Upper lobe of left lung (tissue), 4 donors: ENCODE data around the gene PLCH2.

Source experiments
- EP300 ChIP-seq, 4 donors: sonication (generic); formaldehyde crosslinking; IDR thresholded peaks; one replicate each; pipeline ENCODE4 v1.5.1; 2017; ENCODE audit warnings: antibody characterized with exemption in 4 of 4, control low read depth in 2 of 4
- POLR2A ChIP-seq, 4 donors: fragments of 450-650 bp; IDR thresholded peaks; one replicate each; pipeline ENCODE4 v1.5.1; 2016 to 2017; ENCODE audit warnings: antibody characterized with exemption in 4 of 4, mild to moderate bottlenecking in 2 of 4
- POLR2AphosphoS5 ChIP-seq, 2 donors: sonication (generic); formaldehyde crosslinking; IDR thresholded peaks; one replicate each; pipeline ENCODE4 v1.5.1; 2017; ENCODE audit warnings: antibody characterized with exemption in 2 of 2
- TF ChIP-seq, protein P1 (sequence below), 6 experiments: fragments of 450-650 bp in 4 of 6; fragments of 200-600 bp in 2 of 6; sonication (generic) in 2 of 6; IDR thresholded peaks; one replicate each; pipeline ENCODE4 v1.5.1; 2016 to 2019; ENCODE audit warnings: antibody characterized with exemption in 6 of 6

DNA sequence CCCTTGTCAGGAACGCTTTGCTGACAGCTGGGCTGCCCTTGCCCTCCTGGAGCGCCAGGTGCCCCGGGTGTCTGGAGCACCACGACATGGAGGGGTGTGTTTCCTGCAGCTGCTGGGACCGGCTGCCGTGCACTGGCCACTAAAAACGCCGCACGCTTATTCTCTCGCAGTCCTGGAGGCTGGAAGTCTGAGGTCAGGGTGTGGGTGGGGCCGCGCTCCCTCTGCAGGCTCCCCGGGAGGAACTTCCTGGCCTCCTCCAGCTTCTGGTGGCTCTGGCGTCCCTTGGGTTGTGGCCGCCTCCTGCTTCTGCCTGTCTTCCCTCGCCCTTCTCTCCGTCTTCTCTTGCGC is 28.0 kb upstream of the PLCH2 start:
- TF ChIP-seq, protein P1, sequence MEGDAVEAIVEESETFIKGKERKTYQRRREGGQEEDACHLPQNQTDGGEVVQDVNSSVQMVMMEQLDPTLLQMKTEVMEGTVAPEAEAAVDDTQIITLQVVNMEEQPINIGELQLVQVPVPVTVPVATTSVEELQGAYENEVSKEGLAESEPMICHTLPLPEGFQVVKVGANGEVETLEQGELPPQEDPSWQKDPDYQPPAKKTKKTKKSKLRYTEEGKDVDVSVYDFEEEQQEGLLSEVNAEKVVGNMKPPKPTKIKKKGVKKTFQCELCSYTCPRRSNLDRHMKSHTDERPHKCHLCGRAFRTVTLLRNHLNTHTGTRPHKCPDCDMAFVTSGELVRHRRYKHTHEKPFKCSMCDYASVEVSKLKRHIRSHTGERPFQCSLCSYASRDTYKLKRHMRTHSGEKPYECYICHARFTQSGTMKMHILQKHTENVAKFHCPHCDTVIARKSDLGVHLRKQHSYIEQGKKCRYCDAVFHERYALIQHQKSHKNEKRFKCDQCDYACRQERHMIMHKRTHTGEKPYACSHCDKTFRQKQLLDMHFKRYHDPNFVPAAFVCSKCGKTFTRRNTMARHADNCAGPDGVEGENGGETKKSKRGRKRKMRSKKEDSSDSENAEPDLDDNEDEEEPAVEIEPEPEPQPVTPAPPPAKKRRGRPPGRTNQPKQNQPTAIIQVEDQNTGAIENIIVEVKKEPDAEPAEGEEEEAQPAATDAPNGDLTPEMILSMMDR (IDR thresholded peaks at IDR 0.05), result no peak
- no peak for TF ChIP-seq POLR2A (IDR thresholded peaks at IDR 0.05)
- TF ChIP-seq POLR2AphosphoS5 (IDR thresholded peaks at IDR 0.05), result no peak
- no peak for TF ChIP-seq EP300 (IDR thresholded peaks at IDR 0.05)
